ENCODE measurements around the gene RGS12. TPM values are rescaled to one million over a fixed set of nuclear protein-coding genes. Genes with fewer than 3 reads are reported as not detected.

RGS12 gene
- total RNA-seq, 4 donors from 2014 or later = 14.6 to 25.1 (median 20.9) TPM

DNA sequence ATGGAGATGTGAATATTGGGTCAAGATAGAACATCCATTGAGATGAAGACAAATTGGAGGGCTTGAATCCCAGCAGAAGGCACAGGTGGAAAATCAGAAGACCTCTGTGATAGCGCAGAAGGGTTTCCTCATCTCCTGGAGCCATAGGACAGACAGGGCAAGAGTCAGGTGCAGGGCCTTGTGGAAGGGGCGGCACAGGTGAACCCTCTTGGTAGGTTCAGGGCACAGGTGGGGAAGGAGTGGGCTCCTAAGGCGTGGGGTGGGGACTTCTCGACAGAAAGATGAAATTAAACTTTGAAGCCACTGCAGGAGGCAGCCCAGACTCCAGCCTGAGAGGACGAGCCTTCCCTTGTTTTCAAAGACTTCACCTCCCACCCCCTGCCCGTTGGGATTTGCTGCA is 9.3 kb upstream of the RGS12 start:
- no peak for DNase-seq
- Histone ChIP-seq H3K27me3 (no peaks in the 10 kb centered on the region), H3K4me3 (replicated peaks in 1 of 3) (no peak overlapping the region), H3K36me3 (no peaks in the 10 kb centered on the region), H3K9me3 (no peaks in the 10 kb centered on the region), H3K27ac (no peak overlapping the region), H3K4me1 (no peaks in the 10 kb centered on the region)
- intact Hi-C loops (cut with DNase I) = no loop called here
- WGBS, 2 donors = 83 to 85% methylated on average over 6 of the region's 6 CpGs
- TF ChIP-seq CTCF (IDR thresholded peaks at IDR 0.05) = no peak
- TF ChIP-seq POLR2A (IDR thresholded peaks at IDR 0.05) = no peak

DNA sequence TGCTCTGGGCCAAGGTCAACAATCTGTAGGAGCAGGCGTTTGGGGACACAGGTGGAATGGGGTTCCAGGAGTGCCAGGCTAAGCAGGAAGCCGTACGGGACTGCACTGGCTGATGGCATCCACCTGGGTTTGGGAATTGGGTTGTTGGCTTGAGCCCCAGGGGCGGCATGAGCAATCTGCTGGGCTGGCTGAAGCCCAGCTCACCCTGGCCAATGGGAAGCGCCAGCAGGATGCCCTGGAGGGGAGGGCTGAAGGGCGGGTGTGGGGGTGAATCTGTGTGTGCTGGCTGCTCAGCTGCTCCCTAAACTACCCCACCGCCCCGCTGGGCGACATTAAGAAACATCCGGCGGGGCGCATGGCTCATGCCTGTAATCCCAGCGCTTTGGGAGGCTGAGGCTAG is 8.9 kb upstream of the RGS12 start:
- no peak for DNase-seq
- Histone ChIP-seq H3K9me3 (no peaks in the 10 kb centered on the region), H3K4me1 (no peaks in the 10 kb centered on the region), H3K27ac (no peak overlapping the region), H3K27me3 (no peaks in the 10 kb centered on the region), H3K4me3 (replicated peaks in 1 of 3) (no peak overlapping the region), H3K36me3 (no peaks in the 10 kb centered on the region)
- intact Hi-C loops (cut with DNase I) = no loop called here
- 85 to 94% methylated on average over 11 to 13 of the region's 13 CpGs for WGBS, 2 donors
- TF ChIP-seq POLR2A (IDR thresholded peaks at IDR 0.05) = no peak
- TF ChIP-seq CTCF (IDR thresholded peaks at IDR 0.05) = no peak

GRCh38 chr4:3284734-3285557 is 7.9 kb upstream of the RGS12 start:
- H3K27me3 ChIP-seq = no peaks in the 10 kb centered on the region
- TF ChIP-seq CTCF (IDR thresholded peaks at IDR 0.05) (no peak), POLR2A (IDR thresholded peaks at IDR 0.05) (no peak)
- no peak overlapping the region for H3K4me3 ChIP-seq (replicated peaks in 1 of 3)
- H3K27ac ChIP-seq = no peak overlapping the region
- no peaks in the 10 kb centered on the region for H3K36me3 ChIP-seq
- WGBS, 2 donors = 89 to 92% methylated on average over 21 to 24 of the region's 24 CpGs
- no peaks in the 10 kb centered on the region for H3K9me3 ChIP-seq
- intact Hi-C loops (cut with DNase I) = no loop called here
- no peaks in the 10 kb centered on the region for H3K4me1 ChIP-seq
- no peak for DNase-seq

GRCh38 chr4:3285558-3286334 is 7.1 kb upstream of the RGS12 start:
- H3K9me3 ChIP-seq = no peaks in the 10 kb centered on the region
- TF ChIP-seq CTCF (IDR thresholded peaks at IDR 0.05) = no peak
- no peak for TF ChIP-seq POLR2A (IDR thresholded peaks at IDR 0.05)
- DNase-seq = no peak
- H3K4me1 ChIP-seq = peaks cover 0 to under 1% of the 10 kb centered on the region in 2 donors
- no peaks in the 10 kb centered on the region for H3K27me3 ChIP-seq
- WGBS, 2 donors = 80 to 87% methylated on average over 14 to 37 of the region's 38 CpGs
- H3K27ac ChIP-seq = no peak overlapping the region
- H3K4me3 ChIP-seq (replicated peaks in 1 of 3) = no peak overlapping the region
- H3K36me3 ChIP-seq = no peaks in the 10 kb centered on the region
- intact Hi-C loops (cut with DNase I) = no loop called here

Measured in thyroid gland (tissue), 4 donors.